B cell (primary cell): ENCODE measurements around the gene LARGE1. TPM values are rescaled to one million over a fixed set of nuclear protein-coding genes. Genes with fewer than 3 reads are reported as not detected.

Experiments
- ATAC-seq: fragments of 200-7000 bp; cut with Tn5 transposase; one replicate; pipeline ENCODE4 v1.10.0; 2021; ENCODE audit warnings: low read depth, mild to moderate bottlenecking, moderate number of reproducible peaks, moderate library complexity
- CTCF ChIA-PET: fragments of 350-600 bp; sonication (Branson Sonifier 250); formaldehyde crosslinking; loops from one replicate; lab custom pipeline; 2021; ENCODE audit warnings: antibody characterized with exemption, inconsistent platforms; lab: Charles Lee
- POLR2A ChIA-PET: fragments of 350-600 bp; sonication (Branson Sonifier 250); formaldehyde crosslinking; loops from one replicate; lab custom pipeline; 2021; ENCODE audit warnings: antibody characterized with exemption; lab: Charles Lee
- DNase-seq: peaks from one replicate; pipeline ENCODE4 v3.0.0; 2013
- H2AFZ ChIP-seq: 2 replicates; pipeline ENCODE4 v1.6.1; 2012; ENCODE audit warnings: mild to moderate bottlenecking, low read depth, low read length; ENCODE audit not compliant: insufficient read depth, poor library complexity, severe bottlenecking
- H3K27ac ChIP-seq, 2 donors: 1 replicate in 1 of 2; 2 replicates in 1 of 2; pipeline ENCODE4 v1.5.1; 2012 to 2013; ENCODE audit warnings: low read length in 2 of 2, mild to moderate bottlenecking in 2 of 2, moderate library complexity in 1 of 2
- H3K27me3 ChIP-seq, 4 experiments: fragments of 200-600 bp in 1 of 4; sonication (generic) in 1 of 4; replicated peaks in 1 of 4; 1 replicate in 2 of 4; 2 replicates in 2 of 4; pipeline versions ENCODE4 v1.6.1 to v1.7.0; 2013 to 2016; ENCODE audit warnings: low read length in 3 of 4, mild to moderate bottlenecking in 2 of 4, mixed read lengths in 1 of 4, moderate library complexity in 1 of 4; ENCODE audit not compliant: insufficient read depth in 4 of 4, control insufficient read depth in 3 of 4; ENCODE audit errors: control extremely low read depth in 1 of 4
- H3K36me3 ChIP-seq, 2 experiments: replicated peaks in 1 of 2; 1 replicate in 1 of 2; 2 replicates in 1 of 2; pipeline versions ENCODE4 v1.6.1 to v1.7.1; 2013; ENCODE audit warnings: low read length in 1 of 2; ENCODE audit not compliant: insufficient read depth in 2 of 2, control insufficient read depth in 1 of 2; ENCODE audit errors: control extremely low read depth in 1 of 2, extremely low read depth in 1 of 2
- H3K4me1 ChIP-seq, 2 donors: fragments of 200-600 bp in 1 of 2; sonication (generic) in 1 of 2; 1 replicate in 1 of 2; 2 replicates in 1 of 2; pipeline versions ENCODE4 v1.5.1 to v1.6.1; 2013 to 2017; ENCODE audit warnings: low read length in 2 of 2; ENCODE audit not compliant: control insufficient read depth in 2 of 2, insufficient read depth in 2 of 2
- H3K4me2 ChIP-seq: replicated peaks from 2 replicates; pipeline ENCODE3; 2012; ENCODE audit warnings: mild to moderate bottlenecking, low read depth, low read length; ENCODE audit not compliant: poor library complexity, severe bottlenecking
- H3K4me3 ChIP-seq, 5 experiments: fragments of 200-600 bp in 1 of 5; sonication (generic) in 1 of 5; 1 replicate in 3 of 5; 2 replicates in 2 of 5; pipeline versions ENCODE4 v1.5.1 to v1.7.0; 2011 to 2016; ENCODE audit warnings: low read length in 4 of 5, mild to moderate bottlenecking in 4 of 5, low read depth in 2 of 5, control low read depth in 1 of 5, moderate library complexity in 1 of 5; ENCODE audit not compliant: insufficient read depth in 1 of 5; ENCODE audit errors: control extremely low read depth in 1 of 5, extremely low read depth in 1 of 5
- H3K79me2 ChIP-seq: fragments of 200-600 bp; sonication (generic); one replicate; pipeline ENCODE4 v1.6.0; 2016; ENCODE audit warnings: low read length; ENCODE audit not compliant: control insufficient read depth, insufficient read depth
- H3K9ac ChIP-seq: fragments of 200-600 bp; sonication (generic); 2 replicates; pipeline ENCODE4 v1.6.1; 2017; ENCODE audit warnings: mild to moderate bottlenecking, low read length, moderate library complexity
- H3K9me3 ChIP-seq, 3 donors: one replicate each; pipeline versions ENCODE4 v1.6.1 to v1.7.1; 2013; ENCODE audit warnings: low read length in 2 of 3; ENCODE audit not compliant: control insufficient read depth in 2 of 3, insufficient read depth in 1 of 3; ENCODE audit errors: control extremely low read depth in 1 of 3
- H4K20me1 ChIP-seq: 2 replicates; pipeline ENCODE4 v1.6.0; 2012; ENCODE audit warnings: mild to moderate bottlenecking, low read length; ENCODE audit not compliant: insufficient read depth, control insufficient read depth, poor library complexity, severe bottlenecking
- H3K27ac Mint-ChIP-seq: one replicate; pipeline ENCODE4 v1.8.0; 2021; ENCODE audit warnings: mixed read lengths
- H3K27me3 Mint-ChIP-seq: one replicate; pipeline ENCODE4 v1.8.0; 2021; ENCODE audit warnings: mixed read lengths
- H3K4me1 Mint-ChIP-seq: one replicate; pipeline ENCODE4 v1.8.0; 2021; ENCODE audit warnings: mixed read lengths
- H3K4me3 Mint-ChIP-seq: one replicate; pipeline ENCODE4 v1.8.0; 2021; ENCODE audit warnings: mixed read lengths
- H3K9me3 Mint-ChIP-seq: one replicate; pipeline ENCODE4 v1.8.0; 2022; ENCODE audit warnings: mixed read lengths; ENCODE audit not compliant: insufficient read depth
- EZH2 ChIP-seq: IDR thresholded peaks from 2 replicates; pipeline ENCODE4 v1.6.1; 2012; ENCODE audit warnings: borderline replicate concordance, low read depth, mild to moderate bottlenecking, moderate library complexity, low read length; ENCODE audit not compliant: insufficient read depth, poor library complexity, severe bottlenecking
- WGBS: methylation state at CpG from one replicate; pipeline ENCODE4 v1.1.5; 2013; ENCODE audit warnings: missing lambda C conversion rate; ENCODE audit not compliant: insufficient coverage; 5-methylcytosine and 5-hydroxymethylcytosine counted together
- intact Hi-C: fragments of 100-400 bp; cut with micrococcal nuclease; formaldehyde crosslinking; loops from one replicate; pipeline ENCODE4 v1.10.0; 2022
- polyA plus RNA-seq: library from polyadenylated mRNA; depleted of rRNA; stranded (reverse); fragments of >200 nt; gene quantifications from 2 replicates; pipeline ENCODE4 v1.2.3, GENCODE V29; 2012
- total RNA-seq, 2 donors: library from RNA; stranded (reverse); fragments of 120-200 nt in 1 of 2; gene quantifications; 1 replicate in 1 of 2; 2 replicates in 1 of 2; pipeline versions ENCODE4 v1.2.3 to v1.2.4, GENCODE V29; 2013 to 2022
- TF ChIP-seq, protein P1 (sequence below): fragments of 200-600 bp; IDR thresholded peaks from one replicate; pipeline ENCODE4 v1.8.0; 2022; ENCODE audit warnings: antibody characterized with exemption, mild to moderate bottlenecking

The LARGE1 gene
- total and polyA plus RNA-seq, 2 donors (not counting 1 experiment from before 2014, with no cell fraction given): 20.7 to 82.0 TPM

DNA sequence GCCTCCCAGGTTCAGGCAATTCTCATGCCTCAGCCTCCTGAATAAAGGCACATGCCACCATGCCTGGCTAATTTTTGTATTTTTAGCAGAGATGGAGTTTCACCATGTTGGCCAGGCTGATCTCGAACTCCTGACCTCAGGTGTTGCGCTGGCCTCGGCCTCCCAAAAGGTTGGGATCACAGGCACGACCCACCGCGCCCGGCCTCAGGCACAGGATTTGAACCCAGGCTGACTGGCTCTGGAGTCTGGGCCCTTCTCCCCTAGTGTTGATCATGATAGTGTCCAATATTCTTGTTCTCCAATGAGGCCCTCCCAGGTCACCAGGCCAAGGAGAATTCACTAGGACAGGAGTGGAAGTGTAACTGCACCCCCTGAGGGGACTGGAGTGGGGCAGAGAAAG lies 401.9 kb downstream of the LARGE1 start:
- ChIA-PET POLR2A (interaction anchor here (1.0 to 5.2 kb wide), 3 partner anchors 50 to 215 kb away, joined by 3 to 28 read pairs (median 11); no protein-coding TSS in a partner anchor), CTCF (interaction anchor here (0.7 to 8.9 kb wide), 37 partner anchors 11 to 1713 kb away, joined by 3 to 258 read pairs (median 4); partner anchors contain the start of gene LARGE1)
- no peak for TF ChIP-seq EZH2
- TF ChIP-seq, protein P1, sequence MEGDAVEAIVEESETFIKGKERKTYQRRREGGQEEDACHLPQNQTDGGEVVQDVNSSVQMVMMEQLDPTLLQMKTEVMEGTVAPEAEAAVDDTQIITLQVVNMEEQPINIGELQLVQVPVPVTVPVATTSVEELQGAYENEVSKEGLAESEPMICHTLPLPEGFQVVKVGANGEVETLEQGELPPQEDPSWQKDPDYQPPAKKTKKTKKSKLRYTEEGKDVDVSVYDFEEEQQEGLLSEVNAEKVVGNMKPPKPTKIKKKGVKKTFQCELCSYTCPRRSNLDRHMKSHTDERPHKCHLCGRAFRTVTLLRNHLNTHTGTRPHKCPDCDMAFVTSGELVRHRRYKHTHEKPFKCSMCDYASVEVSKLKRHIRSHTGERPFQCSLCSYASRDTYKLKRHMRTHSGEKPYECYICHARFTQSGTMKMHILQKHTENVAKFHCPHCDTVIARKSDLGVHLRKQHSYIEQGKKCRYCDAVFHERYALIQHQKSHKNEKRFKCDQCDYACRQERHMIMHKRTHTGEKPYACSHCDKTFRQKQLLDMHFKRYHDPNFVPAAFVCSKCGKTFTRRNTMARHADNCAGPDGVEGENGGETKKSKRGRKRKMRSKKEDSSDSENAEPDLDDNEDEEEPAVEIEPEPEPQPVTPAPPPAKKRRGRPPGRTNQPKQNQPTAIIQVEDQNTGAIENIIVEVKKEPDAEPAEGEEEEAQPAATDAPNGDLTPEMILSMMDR: no peak
- Histone ChIP-seq H3K79me2 (peaks cover 33% of the 10 kb centered on the region), H3K27me3 (no peaks in the 10 kb centered on the region), H3K27ac (no peak overlapping the region), H3K36me3 (peaks cover 0 to 3% of the 10 kb centered on the region in 2 experiments), H3K4me2 (no peak overlapping the region), H2AFZ (no peak overlapping the region), H3K4me1 (peaks cover 44 to 47% of the 10 kb centered on the region in 2 donors), H4K20me1 (no peaks in the 10 kb centered on the region), H3K9me3 (peaks cover 0 to 8% (median 5%) of the 10 kb centered on the region in 3 donors), H3K4me3 (no peak overlapping the region), H3K9ac (no peak overlapping the region)
- ATAC-seq (no peak), DNase-seq (no peak)
- Mint-ChIP-seq H3K9me3 (no peaks in the 10 kb centered on the region), H3K4me1 (peaks cover 45% of the 10 kb centered on the region), H3K27me3 (no peaks in the 10 kb centered on the region), H3K4me3 (no peak overlapping the region), H3K27ac (no peak overlapping the region)
- intact Hi-C loops: no loop called here
- WGBS: 92% methylated on average over 7 of the region's 7 CpGs

DNA sequence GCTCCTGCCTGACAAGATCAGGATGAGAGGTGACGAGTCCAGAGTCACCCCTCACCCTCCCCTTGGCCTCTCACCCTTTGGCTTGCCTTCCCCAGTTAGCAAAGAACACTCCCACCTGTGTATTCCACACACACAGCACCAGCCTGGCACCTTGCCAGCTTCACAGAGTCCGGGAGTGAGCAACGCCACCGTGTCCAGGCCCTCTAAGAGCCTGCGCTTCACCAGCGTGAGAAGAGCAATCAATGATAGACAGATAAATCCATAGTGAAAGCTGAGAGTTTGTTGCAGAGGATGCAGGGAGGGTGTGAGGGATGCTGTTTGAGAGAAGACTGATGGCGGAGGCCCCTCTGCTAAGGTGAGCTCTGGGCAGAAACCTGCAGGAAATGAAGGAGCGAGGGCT lies 404.5 kb downstream of the LARGE1 start:
- no peak overlapping the region for H3K27ac Mint-ChIP-seq
- ChIA-PET CTCF (interaction anchor here (1.2 to 8.9 kb wide), 5 partner anchors 54 to 598 kb away, joined by 3 to 258 read pairs (median 3); no protein-coding TSS in a partner anchor), POLR2A (no interaction called here)
- no peak overlapping the region for H3K27ac ChIP-seq
- H3K9ac ChIP-seq: no peak overlapping the region
- DNase-seq (no peak), ATAC-seq (no peak)
- H3K79me2 ChIP-seq: peaks cover 31% of the 10 kb centered on the region
- no peaks in the 10 kb centered on the region for H4K20me1 ChIP-seq
- intact Hi-C loops: no loop called here
- peaks cover 18 to 21% of the 10 kb centered on the region in 2 donors for H3K4me1 ChIP-seq
- H3K4me2 ChIP-seq: no peak overlapping the region
- no peak overlapping the region for H3K4me3 Mint-ChIP-seq
- TF ChIP-seq, protein P1: no peak
- TF ChIP-seq EZH2: no peak
- peaks cover 22% of the 10 kb centered on the region for H3K4me1 Mint-ChIP-seq
- H3K27me3 ChIP-seq: no peaks in the 10 kb centered on the region
- no peaks in the 10 kb centered on the region for H3K27me3 Mint-ChIP-seq
- WGBS: 97% methylated on average over 8 of the region's 8 CpGs
- H2AFZ ChIP-seq: no peak overlapping the region
- H3K36me3 ChIP-seq: peaks cover 0 to 3% of the 10 kb centered on the region in 2 experiments
- no peak overlapping the region for H3K4me3 ChIP-seq
- no peaks in the 10 kb centered on the region for H3K9me3 Mint-ChIP-seq
- H3K9me3 ChIP-seq: peaks cover 0 to 1% (median 0%) of the 10 kb centered on the region in 3 donors
